ENCODE measurements around the gene MIA2. TPM values are rescaled to one million over a fixed set of nuclear protein-coding genes. Genes with fewer than 3 reads are reported as not detected.
"Not testable (repeated sequence)": the region's sequence is repeated elsewhere in the genome, so short reads cannot be mapped to it uniquely, and the experiment has no call there.

The MIA2 gene
- total RNA-seq, 1 experiment from 2014 or later, result 15.0 TPM

DNA sequence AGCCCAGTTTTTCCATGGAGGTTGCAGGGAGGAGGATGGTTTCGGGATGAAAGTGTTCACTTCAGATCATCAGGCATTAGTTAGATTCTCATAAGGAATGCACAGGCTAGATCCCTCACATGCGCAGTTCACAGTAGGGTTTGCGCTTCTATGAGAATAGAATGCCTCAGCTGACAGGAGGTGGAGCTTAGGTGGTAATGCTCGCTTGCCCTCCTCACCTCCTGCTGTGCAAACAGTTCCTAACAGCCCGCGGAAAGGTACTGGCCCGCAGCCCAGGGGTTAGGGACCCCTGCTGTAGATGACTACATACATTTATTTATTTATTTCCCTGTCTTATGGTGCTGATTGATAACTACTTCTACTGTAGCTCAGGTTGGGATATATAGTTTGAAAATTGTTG is 105.3 kb downstream of the MIA2 start:
- Histone ChIP-seq H2AK5ac (ENCODE audit: insufficient read length, low read length) (no peak overlapping the region), H3K27ac (ENCODE audit: insufficient read length, low read depth, low read length) (no peak overlapping the region), H3K23me2 (ENCODE audit: insufficient read length, low read depth, low read length, poor library complexity, severe bottlenecking) (no peaks in the 10 kb centered on the region), H3K18ac (ENCODE audit: insufficient read length, low read depth, low read length) (no peak overlapping the region), H3K9me3 (ENCODE audit: control insufficient read depth, low read depth, low read length) (no peaks in the 10 kb centered on the region), H2BK5ac (ENCODE audit: insufficient read length, low read length) (no peak overlapping the region), H2AFZ (ENCODE audit: low read length) (no peak overlapping the region), H3K79me2 (ENCODE audit: insufficient read depth, low read length) (no peaks in the 10 kb centered on the region), H3K9ac (ENCODE audit: extremely low read depth, insufficient read length, low read length) (no peak overlapping the region), H3K4ac (ENCODE audit: low read depth, low read length) (no peak overlapping the region), H2BK15ac (ENCODE audit: low read depth, low read length) (no peak overlapping the region), H4K91ac (ENCODE audit: insufficient read length, low read depth, low read length) (no peak overlapping the region), H3K23ac (ENCODE audit: insufficient read length, low read depth, low read length) (no peak overlapping the region), H3K56ac (ENCODE audit: insufficient read length, low read depth, low read length) (no peak overlapping the region), H4K5ac (ENCODE audit: insufficient read length, low read depth, low read length) (no peak overlapping the region), H2BK20ac (ENCODE audit: low read depth, low read length, poor library complexity, severe bottlenecking) (no peak overlapping the region), H3K14ac (ENCODE audit: insufficient read depth, low read length) (no peak overlapping the region), H4K20me1 (ENCODE audit: control insufficient read depth, insufficient read depth, insufficient read length) (no peaks in the 10 kb centered on the region), H4K8ac (replicated peaks; ENCODE audit: insufficient read length, low read depth, low read length) (no peak overlapping the region), H2BK120ac (ENCODE audit: low read depth, low read length, poor library complexity, severe bottlenecking) (no peak overlapping the region), H3K4me2 (ENCODE audit: insufficient read depth, insufficient read length, low read length) (no peak overlapping the region), H3K79me1 (ENCODE audit: insufficient read depth, low read depth, low read length, poor library complexity, severe bottlenecking) (no peaks in the 10 kb centered on the region), H3K4me1 (ENCODE audit: insufficient read depth, low read length) (no peaks in the 10 kb centered on the region; the same call in 1 of the 2 replicates), H3T11ph (ENCODE audit: low read length) (no peak overlapping the region), H2BK12ac (ENCODE audit: insufficient read length, low read depth, low read length) (no peak overlapping the region), H3K27me3 (ENCODE audit: insufficient read depth, low read length) (no peaks in the 10 kb centered on the region)
- peaks cover 7 to 9% of the 10 kb centered on the region in 2 experiments for H3K4me1 Mint-ChIP-seq
- no peak overlapping the region for H3K4me3 Mint-ChIP-seq
- DNase-seq, result peak; percentile 47
- TF ChIP-seq, protein P1, sequence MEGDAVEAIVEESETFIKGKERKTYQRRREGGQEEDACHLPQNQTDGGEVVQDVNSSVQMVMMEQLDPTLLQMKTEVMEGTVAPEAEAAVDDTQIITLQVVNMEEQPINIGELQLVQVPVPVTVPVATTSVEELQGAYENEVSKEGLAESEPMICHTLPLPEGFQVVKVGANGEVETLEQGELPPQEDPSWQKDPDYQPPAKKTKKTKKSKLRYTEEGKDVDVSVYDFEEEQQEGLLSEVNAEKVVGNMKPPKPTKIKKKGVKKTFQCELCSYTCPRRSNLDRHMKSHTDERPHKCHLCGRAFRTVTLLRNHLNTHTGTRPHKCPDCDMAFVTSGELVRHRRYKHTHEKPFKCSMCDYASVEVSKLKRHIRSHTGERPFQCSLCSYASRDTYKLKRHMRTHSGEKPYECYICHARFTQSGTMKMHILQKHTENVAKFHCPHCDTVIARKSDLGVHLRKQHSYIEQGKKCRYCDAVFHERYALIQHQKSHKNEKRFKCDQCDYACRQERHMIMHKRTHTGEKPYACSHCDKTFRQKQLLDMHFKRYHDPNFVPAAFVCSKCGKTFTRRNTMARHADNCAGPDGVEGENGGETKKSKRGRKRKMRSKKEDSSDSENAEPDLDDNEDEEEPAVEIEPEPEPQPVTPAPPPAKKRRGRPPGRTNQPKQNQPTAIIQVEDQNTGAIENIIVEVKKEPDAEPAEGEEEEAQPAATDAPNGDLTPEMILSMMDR (conservative IDR thresholded peaks at IDR 0.05), result no peak
- H3K9me3 Mint-ChIP-seq, result no peaks in the 10 kb centered on the region
- no peak overlapping the region for H3K27ac Mint-ChIP-seq
- WGBS (ENCODE audit: extremely low coverage, insufficient read length, low lambda C conversion rate), result no CpG with 5 or more reads among the region's 7 CpGs
- no peaks in the 10 kb centered on the region; the same call in 1 of the 2 replicates for H3K27me3 Mint-ChIP-seq (ENCODE audit: low read depth)
- H3K36me3 Mint-ChIP-seq (ENCODE audit: insufficient read depth in 1 of 3, low read depth in 3 of 3), result peaks cover 0 to 3% (median 0%) of the 10 kb centered on the region in 3 experiments; a peak in 2 of 7 replicates

DNA sequence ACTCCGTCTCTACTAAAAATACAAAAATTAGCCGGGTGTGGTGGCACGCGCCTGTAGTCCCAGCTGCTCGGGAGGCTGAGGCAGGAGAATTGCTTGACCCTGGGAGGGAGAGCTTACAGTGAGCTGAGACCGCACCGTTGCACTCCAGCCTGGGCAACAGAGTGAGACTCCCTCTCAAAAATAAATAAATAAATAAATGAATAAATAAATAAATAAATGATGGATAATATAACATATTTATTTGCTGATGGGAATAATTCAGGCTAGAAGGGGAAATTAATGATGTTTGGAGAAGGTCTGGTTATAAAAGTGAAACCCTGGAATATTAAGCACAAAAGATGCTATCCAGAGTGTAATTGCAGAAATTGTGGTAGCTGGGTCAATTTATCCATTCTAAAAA is 107.4 kb downstream of the MIA2 start:
- not testable (repeated sequence) for H4K8ac ChIP-seq (replicated peaks; ENCODE audit: insufficient read length, low read depth, low read length); H3K4me3 Mint-ChIP-seq; H3T11ph ChIP-seq (ENCODE audit: low read length); H2BK12ac ChIP-seq (ENCODE audit: insufficient read length, low read depth, low read length); H3K4me1 Mint-ChIP-seq; H3K4me1 ChIP-seq (ENCODE audit: insufficient read depth, low read length); H3K4me2 ChIP-seq (ENCODE audit: insufficient read depth, insufficient read length, low read length); H2BK120ac ChIP-seq (ENCODE audit: low read depth, low read length, poor library complexity, severe bottlenecking); H3K56ac ChIP-seq (ENCODE audit: insufficient read length, low read depth, low read length); H3K9me3 Mint-ChIP-seq; H3K9ac ChIP-seq (ENCODE audit: extremely low read depth, insufficient read length, low read length); H2AFZ ChIP-seq (ENCODE audit: low read length); H2BK20ac ChIP-seq (ENCODE audit: low read depth, low read length, poor library complexity, severe bottlenecking); H3K23me2 ChIP-seq (ENCODE audit: insufficient read length, low read depth, low read length, poor library complexity, severe bottlenecking); H3K79me1 ChIP-seq (ENCODE audit: insufficient read depth, low read depth, low read length, poor library complexity, severe bottlenecking); H3K79me2 ChIP-seq (ENCODE audit: insufficient read depth, low read length); H4K91ac ChIP-seq (ENCODE audit: insufficient read length, low read depth, low read length); H4K20me1 ChIP-seq (ENCODE audit: control insufficient read depth, insufficient read depth, insufficient read length); H4K5ac ChIP-seq (ENCODE audit: insufficient read length, low read depth, low read length); H2BK5ac ChIP-seq (ENCODE audit: insufficient read length, low read length); H3K14ac ChIP-seq (ENCODE audit: insufficient read depth, low read length); H2BK15ac ChIP-seq (ENCODE audit: low read depth, low read length); H3K36me3 Mint-ChIP-seq (ENCODE audit: insufficient read depth in 1 of 3, low read depth in 3 of 3); H3K27ac ChIP-seq (ENCODE audit: insufficient read length, low read depth, low read length); DNase-seq; H3K27ac Mint-ChIP-seq; H3K4ac ChIP-seq (ENCODE audit: low read depth, low read length); H3K27me3 Mint-ChIP-seq (ENCODE audit: low read depth); H3K18ac ChIP-seq (ENCODE audit: insufficient read length, low read depth, low read length); H2AK5ac ChIP-seq (ENCODE audit: insufficient read length, low read length); H3K9me3 ChIP-seq (ENCODE audit: control insufficient read depth, low read depth, low read length); H3K23ac ChIP-seq (ENCODE audit: insufficient read length, low read depth, low read length); H3K27me3 ChIP-seq (ENCODE audit: insufficient read depth, low read length)
- WGBS (ENCODE audit: extremely low coverage, insufficient read length, low lambda C conversion rate), result no CpG with 5 or more reads among the region's 7 CpGs
